ENCODE measurements around the gene ZYG11A. TPM values are rescaled to one million over a fixed set of nuclear protein-coding genes. Genes with fewer than 3 reads are reported as not detected.
A peak's percentile ranks its signal among the peaks of the same experiment; 100 is the strongest.
"Not testable (repeated sequence)": the region's sequence is repeated elsewhere in the genome, so short reads cannot be mapped to it uniquely, and the experiment has no call there.

ZYG11A gene
- total RNA-seq (under 1 TPM in 1 of 2 donors, not detected in 1; 0.12 TPM), polyA plus RNA-seq (ENCODE audit: insufficient read length in 6 of 6) (under 1 TPM; 0.09 to 0.27 (median 0.16) TPM)
- long read RNA-seq, donor 1, result 0 reads
- long read RNA-seq, donor 2, result 0 reads
- long read RNA-seq, donor 3, result 0 reads
- long read RNA-seq, donor 4, result 0 reads
- long read RNA-seq, donor 5, result 0 reads
- long read RNA-seq, donor 6, result 0 reads
- long read RNA-seq, donor 7, result 0 reads
- long read RNA-seq, donor 8, result 0 reads
- long read RNA-seq, donor 9, result 0 reads
- long read RNA-seq, donor 10, result 0 reads
- long read RNA-seq, donor 11, result 0 reads
- long read RNA-seq, donor 12, result 0 reads

DNA sequence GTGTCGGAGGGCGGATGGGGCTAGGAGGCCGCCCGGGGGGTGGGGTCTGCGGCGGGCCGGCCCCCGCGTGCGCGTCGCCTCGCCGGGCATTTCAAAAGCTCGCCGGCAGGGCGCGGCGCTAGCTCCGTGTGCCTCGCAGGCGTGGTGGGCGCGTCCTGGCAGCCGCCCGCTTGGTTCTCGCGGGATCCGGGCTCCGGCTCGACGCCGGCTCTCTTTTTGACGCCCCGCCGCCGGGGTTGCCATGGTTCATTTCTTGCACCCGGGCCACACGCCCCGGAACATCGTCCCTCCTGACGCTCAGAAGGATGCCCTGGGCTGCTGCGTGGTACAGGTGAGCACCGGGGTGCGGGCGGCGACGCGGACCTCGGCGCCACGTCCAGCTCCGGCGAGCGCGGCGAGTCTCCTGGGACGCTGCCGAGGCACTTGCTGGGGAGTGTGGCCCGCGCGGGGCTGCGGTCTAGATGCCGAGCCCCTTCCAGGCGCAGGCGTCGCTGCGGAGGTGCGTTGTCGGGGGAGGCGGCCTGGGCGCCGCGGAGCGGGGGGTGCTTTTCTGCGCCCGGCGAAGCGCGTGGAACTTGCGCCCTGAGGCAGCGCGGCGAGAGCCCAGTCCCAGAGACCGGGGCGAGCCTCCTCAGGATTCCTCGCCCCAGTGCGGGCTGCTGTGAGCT, at the start of gene ZYG11A:
TSS of gene ZYG11A (plus strand) at position 118 of the 668 bp plus-strand sequence. CDS start at position 242, 124 bp downstream.
- DNase-seq (peak; percentile 37 to 86 (median 66)), ATAC-seq (peak; percentile 98)
- Histone ChIP-seq H3K9me3 (no peaks in the 10 kb centered on the region), H3K4me3 (peak within 1 kb of the TSS; percentile 17 to 31), H3K27ac (no peak within 1 kb of the TSS), H3K4me1 (peaks cover 0 to 15% of the 10 kb centered on the region in 2 donors), H3K27me3 (peaks cover 15 to 76% of the 10 kb centered on the region in 2 donors), H3K36me3 (no peaks in the 10 kb centered on the region)
- TF ChIP-seq, protein P1, sequence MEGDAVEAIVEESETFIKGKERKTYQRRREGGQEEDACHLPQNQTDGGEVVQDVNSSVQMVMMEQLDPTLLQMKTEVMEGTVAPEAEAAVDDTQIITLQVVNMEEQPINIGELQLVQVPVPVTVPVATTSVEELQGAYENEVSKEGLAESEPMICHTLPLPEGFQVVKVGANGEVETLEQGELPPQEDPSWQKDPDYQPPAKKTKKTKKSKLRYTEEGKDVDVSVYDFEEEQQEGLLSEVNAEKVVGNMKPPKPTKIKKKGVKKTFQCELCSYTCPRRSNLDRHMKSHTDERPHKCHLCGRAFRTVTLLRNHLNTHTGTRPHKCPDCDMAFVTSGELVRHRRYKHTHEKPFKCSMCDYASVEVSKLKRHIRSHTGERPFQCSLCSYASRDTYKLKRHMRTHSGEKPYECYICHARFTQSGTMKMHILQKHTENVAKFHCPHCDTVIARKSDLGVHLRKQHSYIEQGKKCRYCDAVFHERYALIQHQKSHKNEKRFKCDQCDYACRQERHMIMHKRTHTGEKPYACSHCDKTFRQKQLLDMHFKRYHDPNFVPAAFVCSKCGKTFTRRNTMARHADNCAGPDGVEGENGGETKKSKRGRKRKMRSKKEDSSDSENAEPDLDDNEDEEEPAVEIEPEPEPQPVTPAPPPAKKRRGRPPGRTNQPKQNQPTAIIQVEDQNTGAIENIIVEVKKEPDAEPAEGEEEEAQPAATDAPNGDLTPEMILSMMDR (IDR thresholded peaks at IDR 0.05), result peak in 1 of 2 donors; percentile 33
- intact Hi-C loops (cut with DNase I), result no loop called here

GRCh38 chr1:52793717-52794116, 48.8 kb upstream of the ZYG11A start:
- H3K27ac ChIP-seq; H3K4me3 ChIP-seq; DNase-seq; H3K4me1 ChIP-seq; ATAC-seq; H3K9me3 ChIP-seq; intact Hi-C loops (cut with DNase I); H3K27me3 ChIP-seq: not testable (repeated sequence)
- H3K36me3 ChIP-seq, result peaks cover 0 to 46% of the 10 kb centered on the region in 2 donors

GRCh38 chr1:52795464-52795863, 47.1 kb upstream of the ZYG11A start:
- no peaks in the 10 kb centered on the region for H3K4me1 ChIP-seq
- H3K9me3 ChIP-seq, result no peaks in the 10 kb centered on the region
- TF ChIP-seq, protein P1 (IDR thresholded peaks at IDR 0.05), result no peak
- DNase-seq, result no peak
- H3K4me3 ChIP-seq, result no peak overlapping the region
- intact Hi-C loops (cut with DNase I), result no loop called here
- H3K27ac ChIP-seq, result no peak overlapping the region
- ATAC-seq, result no peak
- peaks cover 0 to 38% of the 10 kb centered on the region in 2 donors for H3K36me3 ChIP-seq
- H3K27me3 ChIP-seq, result no peaks in the 10 kb centered on the region

- intact Hi-C loops (cut with DNase I), result no loop called here
- H3K4me3 ChIP-seq, result no peak overlapping the region
- DNase-seq (no peak), ATAC-seq (no peak)
- peaks cover 0 to 39% of the 10 kb centered on the region in 2 donors for H3K36me3 ChIP-seq
- no peaks in the 10 kb centered on the region for H3K4me1 ChIP-seq
- no peaks in the 10 kb centered on the region for H3K9me3 ChIP-seq
- TF ChIP-seq, protein P1 (IDR thresholded peaks at IDR 0.05), result no peak
- no peak overlapping the region for H3K27ac ChIP-seq
- H3K27me3 ChIP-seq, result no peaks in the 10 kb centered on the region
These were observed 44.2 kb upstream of the ZYG11A start for GRCh38 chr1:52798331-52798730.

- Histone ChIP-seq H3K4me1 (no peaks in the 10 kb centered on the region), H3K4me3 (no peak overlapping the region), H3K36me3 (peaks cover 0 to 51% of the 10 kb centered on the region in 2 donors), H3K27me3 (no peaks in the 10 kb centered on the region), H3K9me3 (no peaks in the 10 kb centered on the region), H3K27ac (no peak overlapping the region)
- intact Hi-C loops (cut with DNase I), result no loop called here
- TF ChIP-seq, protein P1 (IDR thresholded peaks at IDR 0.05), result no peak
- ATAC-seq (no peak), DNase-seq (no peak)
These were observed 41.5 kb upstream of the ZYG11A start for GRCh38 chr1:52801011-52801410.

DNA sequence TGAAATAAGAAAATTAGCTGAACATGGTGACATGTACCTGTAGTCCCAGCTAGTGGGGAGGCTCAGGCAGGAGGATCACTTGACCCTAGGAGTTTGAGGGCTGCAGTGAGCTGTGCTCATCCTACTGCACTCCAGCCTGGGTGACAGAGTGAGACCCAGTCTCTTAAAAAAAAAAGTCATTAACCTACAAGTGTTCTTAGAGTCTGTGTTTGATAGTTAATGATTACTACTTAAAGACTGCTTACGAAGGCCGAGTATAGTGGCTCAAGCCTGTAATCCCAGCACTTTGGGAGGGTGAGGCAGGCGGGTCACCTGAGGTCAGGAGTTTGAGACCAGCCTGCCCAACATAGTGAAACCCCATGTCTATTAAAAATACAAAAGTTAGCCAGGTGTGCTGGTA, 38.5 kb upstream of the ZYG11A start:
- ATAC-seq, result peak; percentile 54
- H3K4me3 ChIP-seq; intact Hi-C loops (cut with DNase I); H3K27ac ChIP-seq; H3K4me1 ChIP-seq; H3K9me3 ChIP-seq; DNase-seq; H3K27me3 ChIP-seq: not testable (repeated sequence)
- H3K36me3 ChIP-seq, result peaks cover 0 to 49% of the 10 kb centered on the region in 2 donors

All from left lung (tissue), 14 donors.